HCT116 (cell line): Measurements from ENCODE around the gene DNPH1. TPM values are rescaled to one million over a fixed set of nuclear protein-coding genes. Genes with fewer than 3 reads are reported as not detected.

ENCODE experiments used
- ATAC-seq: fragments of 200-7000 bp; cut with Tn5 transposase; 2 replicates; pipeline ENCODE4 v1.9.1; 2020; ENCODE audit warnings: mild to moderate bottlenecking, moderate library complexity
- BruUV-seq: library from RNA; stranded (reverse); fragments of 400-500 nt; replicated peaks from 2 replicates; lab custom pipeline; 2021; lab: Mats Ljungman, UMichigan
- CTCF ChIA-PET: fragments of 300-600 bp; sonication (Branson Sonifier 250); formaldehyde crosslinking; loops from one replicate; lab custom pipeline; 2021; ENCODE audit warnings: antibody characterized with exemption; lab: Charles Lee
- POLR2A ChIA-PET: fragments of 300-600, 350-600 bp; sonication (Branson Sonifier 250); formaldehyde crosslinking; loops from one replicate; lab custom pipeline; 2021; ENCODE audit warnings: antibody characterized with exemption; lab: Charles Lee
- RAD21 ChIA-PET, 2 experiments: fragments of 300-600 bp; sonication (Branson Sonifier 250); formaldehyde crosslinking; loops; one replicate each; lab custom pipeline; 2023; ENCODE audit warnings: low total read pairs in 2 of 2; ENCODE audit not compliant: uncharacterized antibody in 2 of 2, unreplicated experiment in 2 of 2, low non-redundant PET in 1 of 2; lab: Charles Lee
- DNase-seq: peaks from one replicate; pipeline ENCODE4 v3.0.0-alpha.2; 2010; ENCODE audit warnings: low read depth, low spot score
- H2AFZ ChIP-seq: fragments of 200-600 bp; shearing (Covaris generic), sonication (generic); 2 replicates; pipeline ENCODE4 v1.6.1; 2017; ENCODE audit warnings: low read depth, mixed run types, mixed read lengths, antibody characterized with exemption, low read length; ENCODE audit not compliant: poor library complexity, severe bottlenecking
- H3K27ac ChIP-seq: 2 replicates; pipeline ENCODE4 v1.5.1; 2012; ENCODE audit warnings: low read depth, low read length
- H3K27me3 ChIP-seq: fragments of 200-600 bp; sonication (generic); 2 replicates; pipeline ENCODE4 v1.6.1; 2016; ENCODE audit warnings: mixed run types, low read length, mixed read lengths; ENCODE audit not compliant: insufficient read depth
- H3K36me3 ChIP-seq, 2 experiments: fragments of 200-500 bp in 1 of 2; fragments of 200-600 bp in 1 of 2; sonication (Bioruptor generic) in 1 of 2; sonication (generic) in 1 of 2; 2 replicates each; pipeline versions ENCODE4 v1.5.1 to v1.6.1; 2014 to 2016; ENCODE audit warnings: low read length in 2 of 2, inconsistent platforms in 1 of 2, mixed read lengths in 1 of 2, mixed run types in 1 of 2; ENCODE audit not compliant: insufficient read depth in 2 of 2, control insufficient read depth in 1 of 2
- H3K4me1 ChIP-seq, 2 experiments: fragments of 200-600 bp in 1 of 2; sonication (generic) in 1 of 2; 2 replicates each; pipeline versions ENCODE4 v1.5.1 to v1.6.1; 2012 to 2017; ENCODE audit warnings: low read length in 2 of 2, inconsistent platforms in 1 of 2, mild to moderate bottlenecking in 1 of 2, mixed read lengths in 1 of 2, mixed run types in 1 of 2, moderate library complexity in 1 of 2; ENCODE audit not compliant: insufficient read depth in 2 of 2, control insufficient read depth in 1 of 2
- H3K4me2 ChIP-seq: fragments of 200-600 bp; sonication (generic); 2 replicates; pipeline ENCODE4 v1.6.1; 2017; ENCODE audit warnings: mixed run types, low read length, mixed read lengths
- H3K4me3 ChIP-seq, 2 experiments: fragments of 200-600 bp in 1 of 2; sonication (generic) in 1 of 2; replicated peaks in 1 of 2; 2 replicates each; pipeline ENCODE4 v1.5.1; 2011 to 2016; ENCODE audit warnings: low read length in 2 of 2, control low read depth in 1 of 2, low read depth in 1 of 2, mild to moderate bottlenecking in 1 of 2, mixed read lengths in 1 of 2, mixed run types in 1 of 2
- H3K79me2 ChIP-seq: fragments of 200-600 bp; sonication (generic); 2 replicates; pipeline ENCODE4 v1.6.1; 2017; ENCODE audit warnings: mild to moderate bottlenecking, mixed run types, low read length, moderate library complexity, mixed read lengths; ENCODE audit not compliant: insufficient read depth
- H3K9ac ChIP-seq: fragments of 200-600 bp; sonication (generic); 2 replicates; pipeline ENCODE4 v1.6.1; 2016; ENCODE audit warnings: low read length, mixed read lengths
- H3K9me2 ChIP-seq: fragments of 200-600 bp; sonication (generic), shearing (Covaris generic); 2 replicates; pipeline ENCODE4 v1.6.1; 2017; ENCODE audit warnings: mixed run types, mild to moderate bottlenecking, moderate library complexity; ENCODE audit not compliant: insufficient read depth
- H3K9me3 ChIP-seq, 2 experiments: fragments of 200-500 bp in 1 of 2; fragments of 200-600 bp in 1 of 2; sonication (Bioruptor generic) in 1 of 2; sonication (generic) in 1 of 2; 2 replicates each; pipeline ENCODE4 v1.6.1; 2014 to 2017; ENCODE audit warnings: low read length in 2 of 2, mixed read lengths in 2 of 2, inconsistent platforms in 1 of 2, low read depth in 1 of 2, mild to moderate bottlenecking in 1 of 2, mixed run types in 1 of 2, moderate library complexity in 1 of 2; ENCODE audit not compliant: control insufficient read depth in 1 of 2, insufficient read depth in 1 of 2
- H4K20me1 ChIP-seq: fragments of 200-600 bp; sonication (generic), shearing (Covaris generic); 2 replicates; pipeline ENCODE4 v1.6.1; 2017; ENCODE audit warnings: mixed run types, mild to moderate bottlenecking, moderate library complexity; ENCODE audit not compliant: insufficient read depth
- EGR1 ChIP-seq: IDR thresholded peaks from 2 replicates; pipeline ENCODE4 v1.6.1; 2012; ENCODE audit warnings: low read depth
- ELF1 ChIP-seq: IDR thresholded peaks from 2 replicates; pipeline ENCODE4 v1.6.1; 2012; ENCODE audit warnings: low read depth, borderline replicate concordance
- EZH2 ChIP-seq: fragments of 200-600 bp; sonication (generic); IDR thresholded peaks from 2 replicates; pipeline ENCODE4 v1.6.1; 2017; ENCODE audit warnings: antibody characterized with exemption, mixed run types
- FOSL1 ChIP-seq: IDR thresholded peaks from 2 replicates; pipeline ENCODE4 v1.6.1; 2012; ENCODE audit warnings: low read depth
- JUND ChIP-seq: IDR thresholded peaks from 2 replicates; pipeline ENCODE4 v1.6.1; 2012
- POLR2A ChIP-seq: IDR thresholded peaks from 2 replicates; pipeline ENCODE4 v1.7.0; 2011; ENCODE audit warnings: borderline replicate concordance; ENCODE audit not compliant: insufficient read depth, insufficient read length; ENCODE audit errors: extremely low read depth
- RAD21 ChIP-seq: IDR thresholded peaks from 2 replicates; pipeline ENCODE4 v1.6.1; 2012; ENCODE audit warnings: low read depth, mild to moderate bottlenecking
- SIN3A ChIP-seq: IDR thresholded peaks from 2 replicates; pipeline ENCODE4 v1.6.1; 2012; ENCODE audit warnings: low read depth
- SP1 ChIP-seq: IDR thresholded peaks from 2 replicates; pipeline ENCODE4 v1.6.1; 2012; ENCODE audit warnings: low read depth
- SRF ChIP-seq: IDR thresholded peaks from 2 replicates; pipeline ENCODE4 v1.6.1; 2012; ENCODE audit warnings: low read depth
- TCF7L2 ChIP-seq: IDR thresholded peaks from 2 replicates; pipeline ENCODE4 v1.7.0; 2011; ENCODE audit warnings: borderline replicate concordance, inconsistent platforms; ENCODE audit not compliant: insufficient read depth, insufficient read length; ENCODE audit errors: extremely low read depth
- ZFX ChIP-seq: fragments of 450-650 bp; IDR thresholded peaks from 2 replicates; pipeline ENCODE4 v1.6.1; 2017
- ZNF274 ChIP-seq: fragments of 200-500 bp; sonication (Bioruptor generic); IDR thresholded peaks from 2 replicates; pipeline ENCODE4 v1.6.1; 2014; ENCODE audit warnings: mild to moderate bottlenecking, low read depth, low read length, inconsistent platforms
- intact Hi-C: fragments of 100-400 bp; cut with micrococcal nuclease; formaldehyde crosslinking; loops from 2 replicates; pipeline ENCODE4 v1.10.0; 2022
- total RNA-seq: library from RNA; stranded (reverse); gene quantifications from one replicate; pipeline ENCODE4 v1.2.1, GENCODE V29; 2021; ENCODE audit not compliant: unreplicated experiment
- TF ChIP-seq, protein P1 (sequence below), 3 experiments: fragments of 200-600 bp in 1 of 3; sonication (generic) in 1 of 3; IDR thresholded peaks in 2 of 3; conservative IDR thresholded peaks in 1 of 3; 2 replicates each; pipeline ENCODE4 v1.5.1; 2012 to 2017; ENCODE audit warnings: low read depth in 2 of 3, low read length in 2 of 3, antibody characterized with exemption in 1 of 3, borderline replicate concordance in 1 of 3, control low read depth in 1 of 3, mild to moderate bottlenecking in 1 of 3, mixed read lengths in 1 of 3, mixed run types in 1 of 3, moderate library complexity in 1 of 3; ENCODE audit not compliant: insufficient read depth in 1 of 3
- TF ChIP-seq, protein P2 (sequence below): IDR thresholded peaks from 2 replicates; pipeline ENCODE4 v1.6.1; 2012; ENCODE audit warnings: low read depth

DNPH1 gene
- total RNA-seq, 1 experiment from 2014 or later, result 117 TPM

DNA sequence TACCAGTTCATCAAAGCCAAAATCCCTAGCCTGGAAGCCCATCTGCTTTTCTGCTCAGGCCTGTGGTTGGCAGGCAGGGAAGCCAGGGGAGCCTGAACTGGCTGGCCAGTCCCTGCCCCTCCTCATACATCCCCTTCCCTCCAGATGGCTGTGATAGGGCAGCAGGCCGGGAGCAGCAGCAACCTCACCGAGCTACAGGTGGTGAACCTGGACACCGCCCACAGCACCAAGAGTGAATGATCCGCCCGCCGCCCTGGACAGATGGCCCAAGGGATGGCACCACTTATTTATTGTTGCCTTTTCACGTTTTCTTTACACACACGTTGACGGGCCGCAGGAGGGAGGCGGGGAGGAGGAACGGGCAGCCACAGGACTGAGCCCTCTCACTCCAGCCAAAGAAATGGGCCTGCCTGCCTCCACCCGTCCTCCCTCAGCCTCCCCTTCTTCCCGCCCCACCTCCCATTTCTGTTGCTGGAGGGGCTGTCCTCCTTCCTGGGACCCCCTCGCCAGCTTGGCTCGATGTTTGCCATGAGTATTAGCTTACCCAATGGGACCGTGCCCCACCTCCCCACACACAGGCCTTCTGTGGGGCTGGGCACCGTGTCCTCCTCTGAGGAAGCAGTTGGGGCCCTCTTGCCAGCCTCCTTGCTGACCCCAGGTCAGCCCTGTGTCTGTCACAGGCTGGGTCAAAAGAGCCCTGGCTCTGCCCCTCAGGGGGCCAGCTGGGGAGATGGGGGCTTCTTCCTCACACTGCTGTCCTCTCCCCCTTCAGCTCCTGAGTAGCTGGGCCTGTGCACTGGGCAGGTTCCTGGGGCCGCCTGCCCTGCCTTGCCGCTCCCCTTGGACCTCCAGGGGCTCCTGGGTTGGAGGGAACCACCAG lies 50.1 kb downstream of the DNPH1 start:
- H2AFZ ChIP-seq, result no peak overlapping the region
- H3K36me3 ChIP-seq, result peaks cover 19 to 35% of the 10 kb centered on the region in 2 experiments
- no peak for ATAC-seq
- peaks cover 9 to 39% of the 10 kb centered on the region in 2 experiments for H3K4me1 ChIP-seq
- no peak for TF ChIP-seq ZFX
- no peak for TF ChIP-seq POLR2A
- TF ChIP-seq JUND, result no peak
- TF ChIP-seq SRF, result no peak
- TF ChIP-seq ZNF274, result no peak
- TF ChIP-seq, protein P1, sequence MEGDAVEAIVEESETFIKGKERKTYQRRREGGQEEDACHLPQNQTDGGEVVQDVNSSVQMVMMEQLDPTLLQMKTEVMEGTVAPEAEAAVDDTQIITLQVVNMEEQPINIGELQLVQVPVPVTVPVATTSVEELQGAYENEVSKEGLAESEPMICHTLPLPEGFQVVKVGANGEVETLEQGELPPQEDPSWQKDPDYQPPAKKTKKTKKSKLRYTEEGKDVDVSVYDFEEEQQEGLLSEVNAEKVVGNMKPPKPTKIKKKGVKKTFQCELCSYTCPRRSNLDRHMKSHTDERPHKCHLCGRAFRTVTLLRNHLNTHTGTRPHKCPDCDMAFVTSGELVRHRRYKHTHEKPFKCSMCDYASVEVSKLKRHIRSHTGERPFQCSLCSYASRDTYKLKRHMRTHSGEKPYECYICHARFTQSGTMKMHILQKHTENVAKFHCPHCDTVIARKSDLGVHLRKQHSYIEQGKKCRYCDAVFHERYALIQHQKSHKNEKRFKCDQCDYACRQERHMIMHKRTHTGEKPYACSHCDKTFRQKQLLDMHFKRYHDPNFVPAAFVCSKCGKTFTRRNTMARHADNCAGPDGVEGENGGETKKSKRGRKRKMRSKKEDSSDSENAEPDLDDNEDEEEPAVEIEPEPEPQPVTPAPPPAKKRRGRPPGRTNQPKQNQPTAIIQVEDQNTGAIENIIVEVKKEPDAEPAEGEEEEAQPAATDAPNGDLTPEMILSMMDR (IDR thresholded peaks at IDR 0.05 in 2 of 3, conservative IDR thresholded peaks at IDR 0.05 in 1 of 3; ENCODE audit: borderline replicate concordance in 1 of 3, insufficient read depth in 1 of 3, low read depth in 2 of 3, low read length in 2 of 3), result no peak
- no peak for TF ChIP-seq TCF7L2
- TF ChIP-seq, protein P2, sequence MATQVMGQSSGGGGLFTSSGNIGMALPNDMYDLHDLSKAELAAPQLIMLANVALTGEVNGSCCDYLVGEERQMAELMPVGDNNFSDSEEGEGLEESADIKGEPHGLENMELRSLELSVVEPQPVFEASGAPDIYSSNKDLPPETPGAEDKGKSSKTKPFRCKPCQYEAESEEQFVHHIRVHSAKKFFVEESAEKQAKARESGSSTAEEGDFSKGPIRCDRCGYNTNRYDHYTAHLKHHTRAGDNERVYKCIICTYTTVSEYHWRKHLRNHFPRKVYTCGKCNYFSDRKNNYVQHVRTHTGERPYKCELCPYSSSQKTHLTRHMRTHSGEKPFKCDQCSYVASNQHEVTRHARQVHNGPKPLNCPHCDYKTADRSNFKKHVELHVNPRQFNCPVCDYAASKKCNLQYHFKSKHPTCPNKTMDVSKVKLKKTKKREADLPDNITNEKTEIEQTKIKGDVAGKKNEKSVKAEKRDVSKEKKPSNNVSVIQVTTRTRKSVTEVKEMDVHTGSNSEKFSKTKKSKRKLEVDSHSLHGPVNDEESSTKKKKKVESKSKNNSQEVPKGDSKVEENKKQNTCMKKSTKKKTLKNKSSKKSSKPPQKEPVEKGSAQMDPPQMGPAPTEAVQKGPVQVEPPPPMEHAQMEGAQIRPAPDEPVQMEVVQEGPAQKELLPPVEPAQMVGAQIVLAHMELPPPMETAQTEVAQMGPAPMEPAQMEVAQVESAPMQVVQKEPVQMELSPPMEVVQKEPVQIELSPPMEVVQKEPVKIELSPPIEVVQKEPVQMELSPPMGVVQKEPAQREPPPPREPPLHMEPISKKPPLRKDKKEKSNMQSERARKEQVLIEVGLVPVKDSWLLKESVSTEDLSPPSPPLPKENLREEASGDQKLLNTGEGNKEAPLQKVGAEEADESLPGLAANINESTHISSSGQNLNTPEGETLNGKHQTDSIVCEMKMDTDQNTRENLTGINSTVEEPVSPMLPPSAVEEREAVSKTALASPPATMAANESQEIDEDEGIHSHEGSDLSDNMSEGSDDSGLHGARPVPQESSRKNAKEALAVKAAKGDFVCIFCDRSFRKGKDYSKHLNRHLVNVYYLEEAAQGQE, result no peak
- TF ChIP-seq EZH2, result no peak
- no peak for TF ChIP-seq SIN3A
- TF ChIP-seq SP1, result no peak
- no peak for TF ChIP-seq ELF1
- no peak for TF ChIP-seq RAD21
- no peak for TF ChIP-seq FOSL1
- TF ChIP-seq EGR1, result no peak
- TF ChIP-seq, all 23 proteins: peak for 0
- no peak for DNase-seq
- no peaks in the 10 kb centered on the region for H3K9me2 ChIP-seq
- CTCF ChIA-PET, result no interaction called here
- intact Hi-C loops, result no loop called here
- H3K4me3 ChIP-seq, result no peak overlapping the region
- RAD21 ChIA-PET, result interaction anchor here in 1 of 2 experiments (0.7 kb wide), 1 partner anchor 54 kb away, joined by 5 read pairs; no protein-coding TSS in a partner anchor
- H3K9me3 ChIP-seq, result no peaks in the 10 kb centered on the region
- POLR2A ChIA-PET, result no interaction called here
- no peak overlapping the region for H3K27ac ChIP-seq
- H4K20me1 ChIP-seq, result no peaks in the 10 kb centered on the region
- peaks cover 24% of the 10 kb centered on the region for H3K79me2 ChIP-seq
- H3K27me3 ChIP-seq, result no peaks in the 10 kb centered on the region
- H3K4me2 ChIP-seq, result no peak overlapping the region
- no TSS peak for BruUV-seq
- H3K9ac ChIP-seq, result no peak overlapping the region
